KOPT-K1 (cell line): ENCODE results near the gene CCDC97.
"Not testable (repeated sequence)": the region's sequence is repeated elsewhere in the genome, so short reads cannot be mapped to it uniquely, and the experiment has no call there.

ENCODE experiments used
- H3K27ac ChIP-seq: fragments of 200-600 bp; sonication (generic); 2 replicates; pipeline ENCODE4 v1.5.1; 2016; ENCODE audit warnings: antibody characterized with exemption, mild to moderate bottlenecking, low read depth, low read length; ENCODE audit not compliant: poor library complexity, severe bottlenecking
- H3K36me3 ChIP-seq: fragments of 200-600 bp; sonication (generic); 2 replicates; pipeline ENCODE4 v1.5.1; 2017; ENCODE audit warnings: antibody characterized with exemption, mild to moderate bottlenecking, low read length, moderate library complexity; ENCODE audit not compliant: insufficient read depth
- H3K9me3 ChIP-seq: fragments of 200-600 bp; sonication (generic); 2 replicates; pipeline ENCODE4 v1.5.1; 2017; ENCODE audit warnings: antibody characterized with exemption, low read length, mild to moderate bottlenecking; ENCODE audit not compliant: insufficient read depth, poor library complexity, severe bottlenecking

CCDC97 gene

DNA sequence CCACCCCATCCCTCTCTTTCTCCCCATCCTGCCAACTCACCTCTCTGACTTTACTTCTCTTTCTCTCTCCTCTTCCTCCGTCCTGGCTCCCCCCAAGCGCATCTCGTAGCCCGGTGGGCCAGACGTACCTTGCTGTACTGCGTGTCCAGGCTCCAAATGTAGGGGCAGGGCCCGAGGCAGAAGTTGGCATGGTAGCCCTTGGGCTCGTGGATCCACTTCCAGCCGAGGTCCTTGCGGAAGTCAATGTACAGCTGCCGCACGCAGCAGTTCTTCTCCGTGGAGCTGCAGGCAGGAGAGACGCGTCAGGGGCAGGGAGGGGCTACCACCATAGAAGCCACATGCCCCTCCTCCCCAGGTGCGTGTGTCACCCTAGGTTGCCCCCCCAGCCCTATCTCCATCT is 22.0 kb downstream of the CCDC97 start:
- no peak overlapping the region for H3K27ac ChIP-seq
- peaks cover 71% of the 10 kb centered on the region for H3K36me3 ChIP-seq
- no peaks in the 10 kb centered on the region for H3K9me3 ChIP-seq

DNA sequence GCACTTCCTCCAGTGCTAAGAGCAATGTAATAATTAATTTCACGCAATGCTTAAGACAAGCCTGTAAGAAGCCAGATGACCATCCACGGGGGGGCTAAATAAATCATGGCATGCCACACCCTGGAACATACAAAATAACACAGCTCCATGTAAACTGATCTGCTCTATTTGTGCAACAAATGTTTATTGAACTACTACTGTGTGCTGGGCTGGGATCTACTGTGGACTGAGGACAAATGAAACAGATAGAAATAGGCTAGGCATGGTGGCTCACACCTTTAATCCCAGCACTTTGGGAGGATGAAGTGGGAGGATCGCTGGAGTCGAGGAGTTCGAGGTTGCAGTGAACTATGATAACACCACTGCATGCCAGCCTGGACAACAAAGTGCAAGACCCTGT is 22.5 kb downstream of the CCDC97 start:
- Histone ChIP-seq H3K27ac (no peak overlapping the region), H3K36me3 (peaks cover 73% of the 10 kb centered on the region)

DNA sequence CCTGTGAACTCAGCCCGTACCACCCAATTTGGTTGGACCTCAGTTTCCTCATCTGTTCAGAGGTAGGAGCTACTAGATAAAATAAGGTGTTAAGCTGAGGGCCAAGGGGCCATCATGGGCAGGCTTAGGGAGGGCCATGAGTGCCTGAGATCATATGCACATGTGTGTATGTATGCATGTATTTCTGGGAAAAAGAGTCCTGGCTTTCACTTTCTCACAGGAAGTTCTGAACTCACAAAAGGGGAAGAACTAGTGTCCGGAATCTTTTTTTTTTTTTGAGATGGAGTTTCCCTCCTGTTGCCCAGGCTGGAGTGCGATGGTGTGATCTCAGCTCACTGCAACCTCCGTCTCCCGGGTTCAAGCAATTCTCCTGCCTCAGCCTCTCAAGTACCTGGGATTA is 24.8 kb downstream of the CCDC97 start:
- H3K36me3 ChIP-seq, result peaks cover 78% of the 10 kb centered on the region
- no peaks in the 10 kb centered on the region for H3K9me3 ChIP-seq
- H3K27ac ChIP-seq, result no peak overlapping the region

More for the DNA sequence above, 22.5 kb downstream of the CCDC97 start:
- no peaks in the 10 kb centered on the region for H3K9me3 ChIP-seq

DNA sequence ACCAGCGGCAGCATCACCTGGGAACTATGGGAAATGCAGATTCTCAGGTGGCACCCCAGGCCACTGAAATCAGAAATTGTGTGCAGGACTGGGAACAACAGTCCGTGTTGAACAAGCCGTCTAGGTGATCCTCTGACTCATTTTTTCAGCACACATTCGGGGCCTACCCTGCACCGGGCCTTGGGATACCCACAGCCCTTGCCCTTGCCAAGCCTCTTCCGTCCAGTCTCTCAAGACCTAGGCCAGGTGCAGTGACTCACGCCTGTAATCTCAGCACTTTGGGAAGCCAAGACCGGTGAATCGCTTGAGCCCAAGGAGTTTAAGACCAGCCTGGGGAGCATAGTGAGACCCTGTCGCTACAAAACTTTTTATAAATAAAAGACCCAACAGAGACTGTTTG is 25.5 kb downstream of the CCDC97 start:
- Histone ChIP-seq H3K9me3 (no peaks in the 10 kb centered on the region), H3K36me3 (peaks cover 78% of the 10 kb centered on the region), H3K27ac (no peak overlapping the region)

DNA sequence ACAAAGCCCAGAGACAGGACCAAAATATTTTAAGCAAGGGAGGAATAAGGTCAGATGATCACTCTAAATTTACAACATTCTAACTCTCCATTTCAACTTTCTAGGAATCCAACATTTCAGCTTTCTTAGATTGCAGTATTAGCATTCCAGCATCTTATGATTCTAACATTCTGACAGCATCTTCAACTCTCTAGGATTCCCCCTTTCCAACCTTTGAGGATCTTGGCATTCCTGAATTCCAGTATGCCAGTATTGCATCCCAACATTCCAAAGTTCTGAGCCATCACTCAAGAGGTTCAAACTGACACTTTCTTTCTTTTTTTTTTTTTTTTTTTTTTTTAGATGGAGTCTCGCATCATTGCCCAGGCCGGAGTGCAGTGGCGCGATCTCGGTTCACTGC is 30.0 kb downstream of the CCDC97 start:
- H3K36me3 ChIP-seq, result peaks cover 86% of the 10 kb centered on the region
- no peaks in the 10 kb centered on the region for H3K9me3 ChIP-seq
- no peak overlapping the region for H3K27ac ChIP-seq

DNA sequence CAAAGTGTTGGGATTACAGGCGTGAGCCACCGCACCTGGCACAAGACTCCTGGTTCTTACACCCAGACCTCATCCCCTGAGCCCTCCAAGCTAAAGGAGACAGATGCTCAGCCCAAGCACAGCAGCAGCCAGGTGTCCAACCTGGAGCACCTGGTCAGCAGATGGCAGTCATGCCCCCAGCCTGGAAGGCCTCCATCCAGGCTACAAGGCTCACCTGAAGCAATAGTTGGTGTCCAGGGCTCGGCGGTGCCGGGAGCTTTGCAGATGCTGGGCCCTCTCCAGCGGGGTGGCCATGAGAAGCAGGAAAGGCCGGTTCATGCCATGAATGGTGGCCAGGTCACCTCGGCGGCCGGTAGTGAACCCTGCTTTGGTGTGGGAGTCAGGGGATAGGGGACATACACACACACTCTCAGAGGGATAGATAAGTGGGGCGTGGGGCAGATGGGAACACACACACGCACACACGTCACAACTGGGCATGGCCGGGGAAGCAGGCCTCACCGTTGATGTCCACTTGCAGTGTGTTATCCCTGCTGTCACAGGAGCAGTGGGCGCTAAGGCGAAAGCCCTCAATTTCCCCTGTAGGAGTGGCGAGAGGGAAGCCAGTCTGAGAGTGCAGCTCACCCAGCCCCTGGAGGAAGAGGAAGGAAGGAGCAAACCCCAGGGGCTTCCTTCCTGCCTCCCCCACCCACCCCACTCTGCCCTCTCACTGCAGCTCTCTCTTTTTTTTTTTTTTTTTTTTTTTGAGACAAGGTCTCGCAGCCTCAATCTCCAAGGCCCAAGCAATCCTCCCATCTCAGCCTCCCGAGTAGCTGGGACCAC is 31.9 kb downstream of the CCDC97 start:
- Histone ChIP-seq H3K36me3 (peaks cover 84% of the 10 kb centered on the region), H3K27ac (peak overlapping the region; percentile 43), H3K9me3 (no peaks in the 10 kb centered on the region)

DNA sequence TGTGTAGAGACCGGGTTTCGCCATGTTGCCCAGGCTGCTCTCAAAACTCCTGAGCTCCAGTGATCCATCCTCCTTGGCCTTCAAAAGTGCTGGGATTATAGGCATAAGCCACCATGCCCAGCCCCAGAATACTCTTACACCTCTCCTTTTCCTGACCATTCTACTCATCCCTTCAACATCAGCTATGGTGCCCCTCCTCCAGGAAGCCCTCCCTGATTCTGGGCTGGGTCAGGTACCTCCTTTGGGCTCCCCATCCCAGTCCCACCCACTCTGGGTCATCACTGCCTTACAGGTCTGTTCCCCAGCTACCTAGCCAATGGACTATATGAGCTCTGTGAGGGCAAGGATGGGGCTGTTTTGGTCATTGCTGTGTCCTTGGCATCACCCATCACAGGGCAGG is 34.2 kb downstream of the CCDC97 start:
- no peaks in the 10 kb centered on the region for H3K9me3 ChIP-seq
- peaks cover 85% of the 10 kb centered on the region for H3K36me3 ChIP-seq
- H3K27ac ChIP-seq, result no peak overlapping the region

DNA sequence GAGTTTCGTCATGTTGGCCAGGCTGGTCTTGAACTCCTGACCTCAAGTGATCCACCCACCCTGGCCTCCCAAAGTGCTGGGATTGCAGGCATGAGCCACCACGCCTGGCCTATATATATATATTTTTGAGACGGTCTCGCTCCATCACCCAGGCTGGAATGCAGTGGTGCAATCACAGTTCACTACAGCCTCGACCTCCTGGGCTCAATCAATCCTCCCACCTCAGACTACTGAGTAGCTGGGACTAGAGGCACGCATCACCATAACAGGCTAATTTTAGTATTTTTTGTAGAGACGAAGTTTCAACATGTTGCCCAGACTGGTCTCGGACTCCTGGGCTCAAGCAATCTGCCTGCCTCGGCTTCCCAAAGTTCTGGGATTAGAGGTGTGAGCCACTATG is 36.9 kb downstream of the CCDC97 start:
- not testable (repeated sequence) for H3K9me3 ChIP-seq, H3K27ac ChIP-seq
- H3K36me3 ChIP-seq, result peaks cover 63% of the 10 kb centered on the region

DNA sequence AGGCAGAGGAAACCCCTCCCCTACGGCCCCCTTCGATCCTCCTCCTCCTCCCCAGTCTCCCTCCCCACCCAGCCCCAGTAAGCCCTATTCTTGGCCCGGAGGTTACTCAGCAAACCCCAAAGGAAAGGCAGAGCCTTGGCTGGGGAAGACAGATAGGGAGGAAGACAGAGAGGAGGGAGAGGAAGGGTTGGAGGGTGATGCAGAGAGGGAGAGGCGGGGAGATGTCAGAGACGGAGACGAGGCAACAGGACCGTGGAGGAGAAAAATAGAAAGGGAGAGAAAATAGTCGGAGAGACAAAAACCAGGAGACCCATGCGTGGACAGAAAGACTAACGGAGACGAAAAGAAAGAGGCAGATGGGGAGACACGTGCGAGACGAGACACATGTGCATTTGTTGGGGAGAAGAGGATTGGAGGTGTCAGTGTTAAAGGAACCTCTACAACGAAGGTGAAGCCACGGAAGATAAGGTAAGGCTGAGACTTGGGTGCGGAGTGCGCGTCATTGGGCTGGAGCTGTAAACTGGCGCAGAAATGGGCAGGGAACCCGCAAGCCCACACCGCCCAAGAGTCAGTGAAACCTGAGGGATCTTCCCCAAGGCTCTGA is 40.9 kb downstream of the CCDC97 start:
- H3K9me3 ChIP-seq, result no peaks in the 10 kb centered on the region
- H3K27ac ChIP-seq, result no peak overlapping the region
- H3K36me3 ChIP-seq, result peaks cover 32% of the 10 kb centered on the region

DNA sequence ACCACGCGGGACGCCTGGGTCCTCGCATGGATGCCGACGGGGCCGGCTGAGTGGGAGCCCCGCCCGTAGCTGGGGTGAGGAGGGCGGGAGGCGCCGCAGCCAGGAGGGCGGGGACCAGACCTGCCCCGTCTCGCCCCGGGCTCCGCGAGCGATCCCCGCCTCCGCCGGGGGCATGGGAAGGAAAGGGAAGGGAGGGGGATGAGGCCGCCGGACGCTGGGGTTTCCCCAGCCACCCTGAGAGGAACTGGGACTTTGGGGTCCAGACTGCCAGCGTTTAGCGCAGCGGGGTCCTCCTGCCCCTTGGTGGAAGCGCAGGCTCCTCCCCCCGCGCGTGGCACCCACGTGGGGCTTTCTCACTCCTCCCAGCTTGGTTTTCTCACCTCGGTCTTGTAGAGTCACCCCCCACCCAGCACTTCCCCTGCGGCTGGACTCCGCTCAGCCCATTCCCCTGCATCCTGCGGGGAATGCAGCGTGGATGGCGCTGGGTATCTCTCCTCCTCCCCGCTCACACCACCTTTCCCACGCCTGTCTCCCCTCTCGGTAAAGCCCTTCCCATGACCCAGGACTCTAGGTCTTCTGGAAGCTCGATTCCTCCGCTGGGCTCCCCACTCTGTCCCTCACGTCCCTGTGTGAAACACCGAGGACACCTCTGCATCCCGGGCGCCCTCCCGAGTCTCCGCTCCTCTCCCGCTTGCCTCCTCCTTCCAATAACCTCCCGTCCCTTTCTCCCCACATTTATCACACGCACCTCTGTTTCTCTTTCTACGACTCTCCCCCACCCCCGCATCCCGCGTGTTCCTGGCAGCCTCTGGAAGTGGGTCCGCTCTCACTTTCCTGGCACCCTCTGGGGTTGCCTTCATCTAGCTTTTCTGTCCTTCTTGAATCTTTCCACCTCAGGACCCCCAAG is 41.6 kb downstream of the CCDC97 start:
- H3K27ac ChIP-seq, result peak overlapping the region; percentile 75
- peaks cover 24% of the 10 kb centered on the region; the same call in 1 of the 2 replicates for H3K36me3 ChIP-seq

DNA sequence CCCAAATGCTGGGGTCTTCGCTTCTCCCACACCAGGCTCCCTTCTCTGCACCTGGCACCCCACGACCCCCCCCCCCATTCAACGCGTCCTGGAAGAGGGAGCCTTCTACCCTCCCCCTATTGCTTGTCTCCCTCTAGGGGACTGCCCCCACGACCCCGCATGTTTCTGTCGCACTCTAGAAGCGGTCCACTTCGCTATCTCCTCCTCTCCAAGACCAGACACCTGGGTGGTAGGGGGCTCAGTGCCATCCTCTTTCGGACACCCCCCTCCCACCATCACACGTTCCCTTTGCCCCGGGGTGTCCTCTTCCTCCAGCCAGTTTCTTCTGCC is 42.3 kb downstream of the CCDC97 start:
- peaks cover 19% of the 10 kb centered on the region; the same call in 1 of the 2 replicates for H3K36me3 ChIP-seq
- no peaks in the 10 kb centered on the region for H3K9me3 ChIP-seq
- peak overlapping the region; percentile 75 for H3K27ac ChIP-seq

More for the DNA sequence above, 41.6 kb downstream of the CCDC97 start:
- no peaks in the 10 kb centered on the region for H3K9me3 ChIP-seq

DNA sequence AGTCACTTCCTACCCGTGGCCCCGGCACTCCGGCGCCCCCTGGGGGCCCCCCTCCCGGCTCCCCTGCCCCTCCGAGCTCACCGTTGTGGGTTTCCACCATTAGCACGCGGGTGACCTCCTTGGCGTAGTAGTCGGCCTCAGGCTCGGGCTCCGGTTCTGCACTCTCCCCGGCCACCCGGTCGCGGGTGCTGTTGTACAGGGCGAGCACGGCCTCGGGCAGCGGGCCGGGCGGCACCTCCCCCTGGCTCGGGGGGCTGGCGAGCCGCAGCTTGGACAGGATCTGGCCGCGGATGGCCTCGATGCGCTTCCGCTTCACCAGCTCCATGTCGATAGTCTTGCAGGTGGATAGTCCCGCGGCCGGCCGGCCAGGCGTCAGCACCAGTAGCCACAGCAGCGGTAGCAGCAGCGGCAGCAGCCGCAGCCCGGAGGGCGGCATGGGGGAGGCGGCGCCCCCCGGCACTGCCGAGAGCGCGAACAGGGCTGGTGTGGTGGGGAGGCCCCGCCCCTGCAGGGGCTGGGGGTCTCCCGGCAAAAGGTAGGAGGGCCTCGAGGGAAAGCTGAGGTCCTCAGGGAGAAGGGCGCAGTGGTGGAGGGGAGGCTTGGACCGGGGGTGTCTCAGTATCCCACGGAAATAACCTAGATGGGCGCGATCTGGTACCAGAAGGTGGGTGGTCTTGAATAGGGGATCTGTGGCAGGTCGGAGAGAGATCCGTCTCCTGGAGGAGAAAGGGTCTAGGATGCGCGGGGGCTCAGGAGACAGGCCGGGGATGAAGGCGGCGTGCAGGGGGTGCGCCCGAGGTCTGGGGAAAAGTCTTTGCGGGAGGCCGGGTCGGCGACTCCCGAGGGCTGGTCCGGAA is 42.9 kb downstream of the CCDC97 start:
- H3K36me3 ChIP-seq, result 0 out of 2 replicates have a peak, but pooled peaks cover 13% of the 10 kb centered on the region
- H3K9me3 ChIP-seq, result no peaks in the 10 kb centered on the region
- H3K27ac ChIP-seq, result peak overlapping the region; percentile 75

DNA sequence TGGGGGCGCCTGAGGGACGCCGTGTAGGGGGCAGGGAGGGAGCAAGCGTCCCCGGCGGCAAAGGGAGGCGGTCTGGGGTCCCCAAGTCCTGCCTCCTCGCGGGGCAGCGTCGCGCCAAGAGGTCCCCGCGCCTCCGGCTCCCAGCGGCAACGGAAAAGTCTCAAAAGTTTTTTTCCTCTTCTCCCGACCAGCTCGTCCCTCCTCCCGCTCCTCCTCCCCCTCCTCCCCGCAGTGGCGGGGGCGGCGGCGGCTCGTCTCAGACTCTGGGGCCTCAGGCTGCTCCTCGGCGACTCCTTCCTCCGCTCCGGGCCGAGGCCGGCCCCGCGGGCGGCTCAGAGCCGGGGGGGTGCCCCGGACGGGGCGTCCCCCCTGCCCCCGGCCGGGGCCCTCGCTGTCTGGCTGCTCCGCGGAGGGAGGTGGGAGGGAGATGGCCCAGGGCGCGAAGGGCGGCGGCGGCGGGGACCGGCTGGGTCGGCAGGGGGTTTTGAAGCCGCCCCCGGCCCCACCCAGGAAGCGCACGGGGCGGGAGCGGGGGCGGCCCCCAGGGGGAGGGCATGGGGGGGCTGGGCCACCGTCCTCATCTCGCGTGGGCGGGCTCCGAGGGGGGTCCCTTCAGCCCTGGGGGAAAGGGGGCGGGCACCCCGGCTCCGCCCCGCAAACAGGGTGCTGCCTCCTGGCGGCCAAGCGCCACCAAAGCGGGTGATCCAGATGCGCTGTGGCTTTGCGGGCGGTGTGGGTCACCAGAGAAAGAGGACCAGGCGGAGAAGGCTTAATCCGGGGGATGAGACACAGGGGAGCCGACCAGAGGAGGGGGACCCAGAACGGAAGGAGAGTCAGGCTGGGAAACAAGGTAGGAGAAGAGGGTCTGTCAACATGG is 43.7 kb downstream of the CCDC97 start, which contains the start of gene TGFB1:
TGFB1 (minus strand) TSS at position 457 of the 877 bp plus-strand sequence. CDS start 878 bp downstream, outside the sequence.
- 0 out of 2 replicates have a peak, but pooled peaks cover 8% of the 10 kb centered on the region for H3K36me3 ChIP-seq
- peak within 1 kb of the TSS; percentile 75 for H3K27ac ChIP-seq
- no peaks in the 10 kb centered on the region for H3K9me3 ChIP-seq
